ENCODE results near the gene PHKA2.

Gene PHKA2

GRCh38 chrX:18871970-18872369 is 111.9 kb downstream of the PHKA2 start:
- POLR2A ChIA-PET = no interaction called here
- CTCF ChIA-PET = no interaction called here
- TF ChIP-seq LEF1 (IDR thresholded peaks at IDR 0.05; ENCODE audit: borderline replicate concordance) = no peak
- no peak for TF ChIP-seq TARDBP (IDR thresholded peaks at IDR 0.05)
- TF ChIP-seq, protein P1, sequence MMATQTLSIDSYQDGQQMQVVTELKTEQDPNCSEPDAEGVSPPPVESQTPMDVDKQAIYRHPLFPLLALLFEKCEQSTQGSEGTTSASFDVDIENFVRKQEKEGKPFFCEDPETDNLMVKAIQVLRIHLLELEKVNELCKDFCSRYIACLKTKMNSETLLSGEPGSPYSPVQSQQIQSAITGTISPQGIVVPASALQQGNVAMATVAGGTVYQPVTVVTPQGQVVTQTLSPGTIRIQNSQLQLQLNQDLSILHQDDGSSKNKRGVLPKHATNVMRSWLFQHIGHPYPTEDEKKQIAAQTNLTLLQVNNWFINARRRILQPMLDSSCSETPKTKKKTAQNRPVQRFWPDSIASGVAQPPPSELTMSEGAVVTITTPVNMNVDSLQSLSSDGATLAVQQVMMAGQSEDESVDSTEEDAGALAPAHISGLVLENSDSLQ (IDR thresholded peaks at IDR 0.05) = no peak
- no peak for TF ChIP-seq HDGF (IDR thresholded peaks at IDR 0.05; ENCODE audit: borderline replicate concordance)
- TF ChIP-seq FOXK2 (IDR thresholded peaks at IDR 0.05) = no peak
- no peak for TF ChIP-seq SP1 (IDR thresholded peaks at IDR 0.05)
- no peak for DNase-seq (ENCODE audit: extremely low spot score)

GRCh38 chrX:18871161-18871890 is 112.6 kb downstream of the PHKA2 start:
- POLR2A ChIA-PET = no interaction called here
- no peak for TF ChIP-seq L3MBTL2 (conservative IDR thresholded peaks at IDR 0.05)
- TF ChIP-seq CTBP1 (IDR thresholded peaks at IDR 0.05; ENCODE audit: borderline replicate concordance) = no peak
- no peak for TF ChIP-seq ARNT (IDR thresholded peaks at IDR 0.05)
- TF ChIP-seq LEF1 (IDR thresholded peaks at IDR 0.05; ENCODE audit: borderline replicate concordance) = no peak
- TF ChIP-seq SP1 (IDR thresholded peaks at IDR 0.05) = no peak
- no peak for TF ChIP-seq ELF4 (IDR thresholded peaks at IDR 0.05)
- TF ChIP-seq FOXA1 (IDR thresholded peaks at IDR 0.05) = no peak
- TF ChIP-seq, protein P1 (IDR thresholded peaks at IDR 0.05) = no peak
- no peak for TF ChIP-seq TARDBP (IDR thresholded peaks at IDR 0.05)
- TF ChIP-seq SUZ12 (IDR thresholded peaks at IDR 0.05) = no peak
- no peak for TF ChIP-seq BHLHE40 (IDR thresholded peaks at IDR 0.05; ENCODE audit: borderline replicate concordance)
- no peak for TF ChIP-seq FOXM1 (IDR thresholded peaks at IDR 0.05; ENCODE audit: borderline replicate concordance)
- no peak for TF ChIP-seq HDGF (IDR thresholded peaks at IDR 0.05; ENCODE audit: borderline replicate concordance)
- TF ChIP-seq FOXK2 (IDR thresholded peaks at IDR 0.05) = no peak
- no peak for TF ChIP-seq NFRKB (IDR thresholded peaks at IDR 0.05)
- no peak for TF ChIP-seq ZNF384 (IDR thresholded peaks at IDR 0.05)

GRCh38 chrX:18864390-18864920 is 119.5 kb downstream of the PHKA2 start:
- no peak for DNase-seq (ENCODE audit: extremely low spot score)
- ChIA-PET CTCF (no interaction called here), POLR2A (no interaction called here)
- no peak for TF ChIP-seq FOXA1 (IDR thresholded peaks at IDR 0.05)
- no peak for TF ChIP-seq LEF1 (IDR thresholded peaks at IDR 0.05; ENCODE audit: borderline replicate concordance)
- TF ChIP-seq SP1 (IDR thresholded peaks at IDR 0.05) = no peak
- no peak for TF ChIP-seq ZNF384 (IDR thresholded peaks at IDR 0.05)
- TF ChIP-seq HDGF (IDR thresholded peaks at IDR 0.05; ENCODE audit: borderline replicate concordance) = no peak
- no peak for TF ChIP-seq ARNT (IDR thresholded peaks at IDR 0.05)
- no peak for TF ChIP-seq BHLHE40 (IDR thresholded peaks at IDR 0.05; ENCODE audit: borderline replicate concordance)
- TF ChIP-seq, protein P1 (IDR thresholded peaks at IDR 0.05) = no peak
- no peak for TF ChIP-seq L3MBTL2 (conservative IDR thresholded peaks at IDR 0.05)
- no peak for TF ChIP-seq TARDBP (IDR thresholded peaks at IDR 0.05)
- no peak for TF ChIP-seq CTBP1 (IDR thresholded peaks at IDR 0.05; ENCODE audit: borderline replicate concordance)
- TF ChIP-seq SUZ12 (IDR thresholded peaks at IDR 0.05) = no peak
- TF ChIP-seq FOXM1 (IDR thresholded peaks at IDR 0.05; ENCODE audit: borderline replicate concordance) = no peak
- TF ChIP-seq NFRKB (IDR thresholded peaks at IDR 0.05) = no peak
- no peak for TF ChIP-seq FOXK2 (IDR thresholded peaks at IDR 0.05)
- no peak for TF ChIP-seq ELF4 (IDR thresholded peaks at IDR 0.05)

More at GRCh38 chrX:18871161-18871890, 112.6 kb downstream of the PHKA2 start:
- CTCF ChIA-PET = no interaction called here
- no peak for DNase-seq (ENCODE audit: extremely low spot score)

- ChIA-PET CTCF (no interaction called here), POLR2A (no interaction called here)
- TF ChIP-seq TARDBP (IDR thresholded peaks at IDR 0.05) = no peak
- TF ChIP-seq, protein P1 (IDR thresholded peaks at IDR 0.05) = peak; percentile 46; the same call in 1 of the 2 replicates
- no peak for DNase-seq (ENCODE audit: extremely low spot score)
Observed at GRCh38 chrX:18861511-18861910, 122.4 kb downstream of the PHKA2 start.

DNA sequence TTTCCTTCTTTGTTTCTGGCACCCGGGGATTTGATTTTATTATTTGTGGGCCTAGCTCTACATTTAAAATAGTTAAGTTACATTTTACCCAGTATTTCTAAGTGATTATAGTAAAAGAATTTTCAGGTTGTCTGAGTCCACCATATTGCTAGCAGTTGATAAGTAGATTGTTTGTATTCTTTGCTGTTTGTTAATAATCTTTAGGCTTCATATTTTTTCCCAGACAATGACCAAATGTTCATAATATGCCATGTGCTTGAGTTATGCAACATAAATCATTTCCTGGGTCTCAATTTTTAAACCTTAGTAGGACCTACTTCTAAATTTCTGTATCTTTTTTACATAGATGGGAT is 127.3 kb downstream of the PHKA2 start:
- no peak for TF ChIP-seq SUZ12 (IDR thresholded peaks at IDR 0.05)
- TF ChIP-seq BHLHE40 (IDR thresholded peaks at IDR 0.05; ENCODE audit: borderline replicate concordance) = no peak
- TF ChIP-seq, protein P1 (IDR thresholded peaks at IDR 0.05) = no peak
- no peak for TF ChIP-seq CTBP1 (IDR thresholded peaks at IDR 0.05; ENCODE audit: borderline replicate concordance)
- no peak for TF ChIP-seq ZNF384 (IDR thresholded peaks at IDR 0.05)
- no peak for TF ChIP-seq FOXK2 (IDR thresholded peaks at IDR 0.05)
- TF ChIP-seq FOXM1 (IDR thresholded peaks at IDR 0.05; ENCODE audit: borderline replicate concordance) = no peak
- TF ChIP-seq HDGF (IDR thresholded peaks at IDR 0.05; ENCODE audit: borderline replicate concordance) = no peak
- TF ChIP-seq SP1 (IDR thresholded peaks at IDR 0.05) = no peak
- TF ChIP-seq TARDBP (IDR thresholded peaks at IDR 0.05) = no peak
- TF ChIP-seq L3MBTL2 (conservative IDR thresholded peaks at IDR 0.05) = no peak
- no peak for TF ChIP-seq NFRKB (IDR thresholded peaks at IDR 0.05)
- TF ChIP-seq ELF4 (IDR thresholded peaks at IDR 0.05) = no peak
- no peak for TF ChIP-seq LEF1 (IDR thresholded peaks at IDR 0.05; ENCODE audit: borderline replicate concordance)
- POLR2A ChIA-PET = no interaction called here
- DNase-seq (ENCODE audit: extremely low spot score) = no peak
- CTCF ChIA-PET = no interaction called here
